HG03457 (cell line): ENCODE data around the gene SZT2.
"Not testable (repeated sequence)": the region's sequence is repeated elsewhere in the genome, so short reads cannot be mapped to it uniquely, and the experiment has no call there.

Experiments
- ATAC-seq: cut with Tn5 transposase; IDR thresholded peaks from one replicate; pipeline ENCODE4 v1.9.1; 2021; ENCODE audit warnings: moderate number of reproducible peaks; ENCODE audit not compliant: unreplicated experiment

Gene SZT2

DNA sequence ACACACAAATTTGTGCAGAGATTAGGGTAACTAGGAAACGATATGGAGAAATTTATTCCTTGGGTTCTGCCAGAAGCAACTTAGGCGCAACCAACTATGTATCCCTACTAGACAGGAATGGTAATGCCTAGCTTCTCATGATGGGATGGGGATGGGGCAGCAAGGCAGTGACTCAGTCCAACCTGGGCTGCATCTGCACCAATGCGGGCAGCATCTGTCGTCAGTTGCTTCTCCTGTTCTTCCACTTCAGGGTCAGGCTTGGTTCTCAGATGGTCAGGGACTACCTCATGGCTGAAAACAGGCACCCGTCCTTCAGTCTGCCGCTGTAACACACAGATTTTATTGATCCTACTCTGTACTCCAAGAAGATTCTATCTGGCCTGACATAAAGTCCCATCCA, 3.0 kb upstream of the SZT2 start:
- no peak for ATAC-seq

DNA sequence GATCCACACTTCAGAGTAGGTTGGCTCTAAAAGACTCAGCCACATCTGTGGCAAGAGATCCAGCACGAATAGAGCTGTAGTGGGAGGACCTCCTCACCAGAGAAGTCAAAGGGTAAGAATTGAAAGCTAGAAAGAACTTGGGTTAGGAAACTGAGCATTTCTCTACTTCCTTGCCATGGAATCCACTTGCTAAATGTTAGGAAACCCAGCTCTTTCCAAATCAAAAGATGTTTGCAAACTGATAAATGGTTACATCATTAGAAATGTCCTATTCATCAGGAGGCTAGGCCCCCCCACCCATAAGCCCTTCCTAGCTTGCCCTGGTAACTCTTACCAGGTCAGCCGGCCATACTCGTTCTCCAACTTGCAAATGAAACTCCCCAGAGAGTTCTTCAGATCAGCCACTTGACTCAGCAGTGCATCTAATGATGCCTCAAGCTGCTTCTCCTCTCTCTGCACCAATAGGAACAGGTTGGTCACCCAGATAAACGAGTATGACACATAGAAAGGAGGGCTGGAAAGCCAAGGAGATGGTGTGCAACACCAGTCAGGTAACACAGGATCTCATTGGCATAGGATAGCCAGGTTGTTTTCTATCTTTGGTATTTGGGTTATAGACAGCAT, 1.6 kb upstream of the SZT2 start:
- ATAC-seq = no peak

DNA sequence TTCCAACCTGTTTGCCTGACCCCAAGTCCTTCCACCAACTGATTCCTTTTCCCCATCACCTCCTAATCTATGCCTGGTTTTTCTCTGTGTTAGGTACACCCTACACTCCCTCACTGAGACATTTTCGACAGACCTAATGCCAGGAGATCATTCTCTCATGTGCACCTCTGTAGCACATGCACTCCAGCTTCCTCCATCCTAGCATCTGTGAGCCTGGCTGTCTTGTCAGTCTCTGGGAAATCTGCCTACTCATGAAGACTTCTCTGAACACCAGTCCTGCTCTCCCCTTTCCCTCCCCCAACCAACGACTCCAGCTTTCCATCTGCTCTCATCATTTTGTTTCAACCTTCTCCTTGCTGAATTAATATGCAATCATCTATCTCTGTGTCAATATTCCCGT, 1.1 kb upstream of the SZT2 start:
- ATAC-seq = no peak

DNA sequence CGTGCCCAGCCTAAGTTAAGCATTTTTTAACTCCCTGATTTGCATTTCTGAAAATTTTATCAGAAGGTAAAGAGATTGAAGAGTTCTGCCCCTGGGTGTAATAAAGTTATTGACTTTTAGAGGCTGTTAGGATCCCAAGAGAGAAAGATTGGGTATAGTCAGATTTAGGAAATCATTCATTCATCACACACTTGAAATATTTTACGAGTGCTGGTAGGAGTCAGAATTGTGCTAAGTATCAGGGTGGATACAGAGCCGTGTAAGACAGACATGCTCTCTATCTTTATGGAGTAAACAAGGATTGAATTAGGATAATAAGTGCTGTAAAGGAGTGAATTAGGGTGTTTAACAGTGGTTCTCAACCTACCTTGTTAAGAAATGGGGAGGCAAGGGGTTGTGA, 3.0 kb downstream of the SZT2 start:
- no peak for ATAC-seq

DNA sequence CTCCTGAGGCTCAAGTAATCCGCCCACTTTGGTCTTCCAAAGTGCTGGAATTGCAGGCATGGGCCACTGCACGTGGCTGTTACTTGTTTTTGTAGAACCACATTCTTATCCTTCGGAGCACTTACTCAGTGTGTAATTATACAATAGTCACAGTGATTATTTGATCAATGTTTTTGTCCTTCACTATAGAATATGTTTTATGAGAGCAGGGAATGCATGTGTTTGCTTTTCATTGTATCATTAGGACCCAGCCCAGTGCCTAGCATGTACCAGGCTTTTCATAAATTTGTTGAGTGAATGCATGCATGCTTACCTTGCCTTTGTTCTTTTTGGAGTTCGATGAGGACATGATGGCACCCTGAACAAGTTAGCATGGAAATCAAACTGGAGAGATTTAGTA, 5.8 kb downstream of the SZT2 start:
- ATAC-seq = no peak

DNA sequence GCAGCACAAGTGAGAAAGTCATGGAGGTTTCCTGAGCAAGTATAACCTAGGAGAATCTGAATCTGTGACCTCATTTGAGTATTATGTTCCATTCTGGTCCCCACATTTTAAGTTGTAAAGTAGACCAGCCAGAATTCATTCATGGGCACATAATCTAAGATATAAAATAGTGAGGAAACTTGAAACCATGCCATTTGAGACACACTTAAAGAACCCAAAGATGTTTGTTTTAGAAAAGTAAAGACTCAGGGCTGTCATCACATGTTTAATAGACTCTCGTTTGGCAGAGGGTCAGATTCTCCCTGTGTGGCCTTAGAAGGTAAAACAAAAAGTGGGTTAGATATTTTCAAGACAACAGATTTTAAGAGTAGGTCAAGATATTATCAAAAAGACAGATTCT, 6.4 kb downstream of the SZT2 start:
- no peak for ATAC-seq

DNA sequence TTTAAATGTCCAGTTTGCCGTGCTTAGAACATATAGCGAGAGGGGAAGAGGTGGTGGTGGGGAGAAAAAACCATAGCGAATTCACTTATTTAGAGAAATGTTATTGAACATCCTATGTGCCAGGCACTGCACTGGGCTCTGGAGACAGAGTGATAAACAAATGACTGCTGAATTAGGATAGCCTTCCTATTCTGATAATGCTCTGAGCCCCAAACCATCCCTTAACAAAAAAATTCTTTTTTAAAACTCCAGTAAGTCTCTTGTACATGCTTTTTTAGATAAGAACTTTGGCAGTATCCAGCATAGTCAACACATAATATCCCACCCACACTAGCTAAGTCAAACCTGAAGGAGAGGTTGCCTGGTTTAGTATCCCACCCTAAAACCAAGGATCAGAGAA, 8.5 kb downstream of the SZT2 start:
- ATAC-seq = no peak

DNA sequence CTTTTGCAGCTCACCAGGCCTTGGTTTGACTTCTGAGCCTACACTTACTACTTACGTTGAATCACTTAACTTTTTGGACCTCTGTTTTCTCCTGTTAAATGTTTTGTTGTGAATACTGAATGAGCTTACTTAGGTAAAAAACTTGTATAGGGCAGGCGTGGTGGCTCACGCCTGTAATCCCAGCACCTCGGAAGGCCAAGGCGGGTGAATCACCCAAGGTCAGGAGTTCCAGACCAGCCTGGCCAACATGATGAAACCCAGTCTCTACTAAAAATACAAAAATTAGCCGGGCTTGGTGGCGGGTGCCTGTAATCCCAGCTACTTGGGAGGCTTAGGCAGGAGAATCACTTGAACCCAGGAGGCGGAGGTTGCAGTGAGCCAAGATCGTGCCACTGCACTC, 10.7 kb downstream of the SZT2 start:
- not testable (repeated sequence) for ATAC-seq

DNA sequence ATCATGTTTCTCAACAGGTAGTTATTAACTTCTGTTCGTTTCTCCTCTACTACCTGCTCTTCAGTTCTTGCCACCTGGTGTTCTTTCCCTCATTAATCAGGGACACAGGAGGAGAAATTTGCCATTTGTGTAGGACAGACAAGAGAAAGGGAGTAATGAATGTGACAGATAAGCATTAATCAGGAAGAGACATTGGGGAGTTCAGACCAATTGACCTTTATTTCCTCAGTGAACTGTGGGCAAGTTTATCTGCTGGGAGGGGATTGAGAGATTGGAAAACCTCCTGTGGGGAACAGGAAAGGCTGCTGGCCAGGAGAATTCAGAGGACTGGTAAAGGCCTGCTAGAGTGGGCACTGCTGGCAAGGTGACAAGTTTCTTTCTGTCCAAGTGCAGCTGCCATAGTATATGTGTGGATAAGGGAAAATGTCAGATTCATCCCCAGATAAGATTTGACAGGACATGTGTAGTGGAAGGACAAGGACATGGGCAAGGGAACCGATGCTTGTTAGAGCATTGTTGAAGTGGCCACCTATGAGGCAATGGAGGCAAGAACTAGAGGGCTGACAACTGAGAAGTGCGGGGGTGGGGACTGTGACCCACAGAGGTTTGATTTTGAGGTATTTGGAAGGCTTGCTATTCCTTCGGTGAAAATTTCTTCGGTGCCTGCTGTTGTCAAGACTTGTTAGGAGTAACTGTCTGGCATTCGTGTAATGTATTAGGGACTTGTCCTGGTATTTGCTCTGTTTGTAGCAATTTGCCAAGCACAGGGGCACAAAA, 12.6 kb downstream of the SZT2 start:
- no peak for ATAC-seq

DNA sequence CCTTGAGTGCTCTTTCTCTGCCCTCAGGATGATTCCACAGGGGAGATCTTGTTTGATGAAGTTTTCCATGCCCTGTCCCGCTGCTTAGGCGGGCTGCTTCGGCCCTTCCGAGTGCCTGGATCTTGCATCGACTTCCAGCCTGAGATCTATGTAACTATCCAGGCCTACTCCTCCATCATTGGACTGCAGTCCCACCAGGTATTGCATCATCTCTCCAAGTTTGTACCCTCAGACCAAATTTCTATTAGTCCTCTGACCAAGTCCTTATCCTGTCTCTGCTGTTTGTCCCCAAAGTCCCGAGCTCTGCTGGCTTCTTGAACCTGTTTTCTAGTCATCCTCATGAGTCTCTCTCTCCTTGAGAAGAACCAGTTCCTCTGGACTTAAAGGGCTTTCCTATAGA, 14.7 kb downstream of the SZT2 start:
- no peak for ATAC-seq

DNA sequence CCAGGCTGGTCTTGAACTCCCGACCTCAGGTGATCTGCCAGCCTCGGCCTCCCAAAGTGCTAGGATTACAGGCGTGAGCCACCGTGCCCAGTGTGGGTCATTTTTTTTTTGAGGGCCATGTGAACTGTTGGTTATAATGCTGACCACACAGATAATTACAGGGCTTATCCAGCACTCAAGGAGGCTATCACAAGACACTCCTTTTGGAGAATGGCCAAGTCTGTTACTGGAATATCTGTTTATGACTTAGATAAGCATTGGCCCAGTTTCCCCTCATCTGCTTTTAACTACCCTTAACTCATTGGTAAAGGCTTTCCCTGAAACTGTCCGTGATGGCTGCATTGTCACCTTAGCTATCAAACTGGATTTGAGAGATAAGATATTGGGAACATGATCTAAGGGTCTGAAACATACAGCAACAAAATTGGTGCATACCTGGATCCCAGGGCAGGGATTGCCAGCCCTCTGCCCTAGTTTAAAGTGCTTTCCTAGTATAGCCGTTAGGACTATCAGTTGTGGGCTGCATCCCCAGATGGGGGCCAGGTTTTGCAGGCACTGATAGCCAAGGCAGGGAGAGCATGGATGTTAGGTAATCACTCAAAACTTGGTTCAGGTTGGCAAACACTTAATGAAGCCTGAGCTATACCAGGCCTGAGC, 15.6 kb downstream of the SZT2 start:
- ATAC-seq = no peak

DNA sequence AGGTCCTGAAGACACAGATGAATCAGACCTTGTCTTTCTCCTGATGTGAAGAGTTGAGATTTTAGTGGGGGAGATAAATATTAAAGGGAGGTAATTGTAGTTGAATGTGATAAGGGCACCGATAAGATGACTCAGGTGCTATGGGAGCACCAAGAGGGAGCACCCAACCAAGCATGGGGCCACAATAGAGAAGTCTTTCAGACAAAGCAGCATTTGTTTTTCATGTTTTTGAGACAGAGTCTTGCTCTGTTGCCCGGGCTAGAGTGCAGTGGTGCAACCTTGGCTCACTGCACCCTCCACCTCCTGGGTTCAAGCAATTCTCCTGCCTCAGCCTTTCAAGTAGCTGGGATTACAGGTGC, 16.2 kb downstream of the SZT2 start:
- no peak for ATAC-seq

DNA sequence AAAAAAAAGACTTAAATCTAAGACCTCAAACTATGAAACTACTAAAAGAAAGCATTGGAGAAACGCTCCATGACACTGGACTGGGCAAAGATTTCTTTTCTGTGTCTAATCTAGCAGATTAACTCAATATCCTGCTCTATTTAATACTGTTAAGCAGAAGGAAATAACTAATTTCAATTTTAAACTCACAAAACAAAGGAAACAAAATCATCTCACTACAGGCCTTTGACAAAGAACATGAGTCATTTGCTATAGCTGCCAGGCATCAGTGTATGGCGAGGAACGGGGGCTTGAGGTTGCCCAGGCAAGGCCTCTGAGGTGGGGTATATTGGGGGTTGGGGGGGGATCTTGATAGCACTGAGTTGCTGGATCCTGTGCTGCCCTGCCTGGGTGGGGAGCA, 20.9 kb downstream of the SZT2 start:
- no peak for ATAC-seq

DNA sequence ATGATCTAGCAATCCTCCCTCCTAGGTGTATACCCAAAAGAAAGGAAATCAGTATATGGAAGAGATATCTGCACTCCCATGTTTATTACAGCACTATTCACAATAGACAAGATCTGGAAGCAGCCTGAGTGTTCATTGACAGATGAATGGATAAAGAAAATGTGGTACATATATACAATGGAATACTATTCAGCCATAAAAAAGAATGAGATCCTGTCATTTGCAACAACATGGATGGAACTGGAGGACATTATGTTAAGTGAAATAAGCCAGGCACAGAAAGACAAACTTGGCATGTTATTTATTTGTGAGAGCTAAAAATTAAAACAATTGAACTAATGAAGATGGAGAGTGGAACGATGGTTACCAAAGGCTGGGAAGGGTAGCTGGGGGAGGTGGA, 23.7 kb downstream of the SZT2 start:
- ATAC-seq = not testable (repeated sequence)

DNA sequence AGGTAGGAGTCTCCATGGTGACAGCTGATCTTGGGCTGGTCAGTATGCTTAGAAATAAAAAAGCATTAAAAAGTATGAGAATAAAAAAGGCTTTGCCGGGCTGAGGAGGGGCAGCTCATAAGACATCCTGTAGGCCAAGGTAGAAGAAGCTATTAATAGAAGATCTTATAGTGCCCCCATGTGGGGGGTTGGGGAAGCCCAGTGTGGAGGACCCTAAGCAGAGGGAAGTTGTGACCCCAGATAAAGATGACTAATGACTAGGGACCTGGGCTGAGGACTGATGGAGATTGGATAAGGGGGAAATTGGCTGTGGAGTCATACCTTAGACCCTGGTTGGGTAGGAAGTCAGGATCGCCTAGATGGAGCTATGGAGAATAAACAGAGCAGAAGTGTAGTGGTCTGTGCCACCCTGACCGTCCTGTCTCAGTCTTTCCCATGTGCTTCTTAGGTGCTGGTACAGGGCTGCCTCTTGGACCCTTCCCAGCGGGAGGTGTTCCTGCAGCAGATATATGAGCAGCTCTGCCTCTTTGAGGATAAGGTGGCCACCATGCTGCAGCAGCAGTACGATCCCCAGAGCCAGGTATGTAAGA, 25.0 kb downstream of the SZT2 start:
- ATAC-seq = no peak

DNA sequence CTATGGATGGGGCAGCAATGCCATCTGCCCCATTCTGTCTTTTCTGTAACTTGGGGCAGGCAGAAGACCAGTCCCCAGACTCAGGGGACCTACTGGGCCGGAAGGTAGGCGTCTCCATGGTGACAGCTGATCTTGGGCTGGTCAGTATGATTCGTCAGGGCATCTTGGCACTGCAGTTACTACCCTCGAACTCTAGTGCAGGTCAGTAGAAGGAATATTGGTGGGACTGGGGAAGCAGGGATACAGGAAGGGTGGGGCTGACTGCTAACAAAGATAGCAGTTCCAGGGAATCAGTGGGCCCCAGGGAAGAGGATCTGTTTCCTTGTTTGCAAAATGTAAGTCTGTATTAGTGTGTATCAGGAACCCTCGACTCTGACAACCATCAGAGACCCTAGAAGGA, 26.2 kb downstream of the SZT2 start:
- no peak for ATAC-seq

DNA sequence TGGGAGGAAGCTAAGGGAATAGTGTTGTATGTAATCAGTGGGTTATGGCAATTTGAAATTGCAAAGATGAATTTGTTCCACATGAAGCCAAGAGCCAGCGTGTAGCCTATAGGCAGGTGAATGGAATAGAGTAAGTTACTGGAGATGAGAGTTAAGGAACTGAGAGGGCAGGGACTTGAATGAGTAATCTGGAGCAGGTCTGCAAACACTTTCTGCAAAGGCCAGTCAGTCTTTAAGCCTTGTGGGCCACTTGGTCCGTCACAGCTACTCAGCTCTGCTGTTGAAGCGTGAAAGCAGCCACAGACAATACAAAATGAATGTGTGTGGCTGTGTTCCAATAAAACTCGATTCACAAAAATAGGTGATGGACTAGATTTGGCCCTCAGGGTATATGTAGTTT, 29.2 kb downstream of the SZT2 start:
- ATAC-seq = no peak

DNA sequence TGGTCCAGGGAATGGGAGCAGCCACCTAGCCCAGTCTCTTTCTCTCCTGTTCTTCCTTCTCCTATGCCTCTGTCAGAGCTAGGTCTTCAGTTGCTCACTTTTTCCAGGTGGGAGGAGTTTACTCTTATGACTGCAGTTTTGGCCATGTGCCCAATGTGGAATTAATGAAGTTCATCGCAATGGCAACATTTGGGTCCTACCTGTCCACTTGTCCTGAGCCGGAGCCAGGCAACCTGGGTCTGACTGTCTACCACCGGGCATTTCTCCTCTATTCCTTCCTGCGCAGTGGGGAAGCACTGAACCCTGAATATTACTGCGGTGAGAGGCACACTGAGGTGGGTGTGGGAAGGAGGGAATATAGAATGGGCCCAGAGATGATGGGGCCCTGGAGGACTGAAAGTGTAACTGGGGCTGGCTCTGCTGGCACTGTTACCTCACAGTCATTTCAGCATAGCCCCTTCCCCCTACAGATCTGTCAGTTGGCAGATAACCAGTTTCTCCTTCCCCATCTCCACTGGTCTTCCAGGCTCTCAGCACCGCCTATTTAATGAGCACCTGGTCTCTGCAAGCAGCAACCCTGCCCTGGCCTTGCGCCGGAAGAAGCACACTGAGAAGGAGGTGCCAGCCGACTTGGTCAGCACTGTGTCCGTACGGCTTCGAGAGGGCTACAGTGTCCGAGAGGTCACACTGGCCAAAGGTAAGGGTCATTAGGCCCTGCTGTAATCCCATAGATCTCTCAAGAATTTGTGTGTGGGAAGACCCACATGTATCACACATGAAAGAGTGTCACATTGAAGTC, 30.1 kb downstream of the SZT2 start:
- no peak for ATAC-seq

DNA sequence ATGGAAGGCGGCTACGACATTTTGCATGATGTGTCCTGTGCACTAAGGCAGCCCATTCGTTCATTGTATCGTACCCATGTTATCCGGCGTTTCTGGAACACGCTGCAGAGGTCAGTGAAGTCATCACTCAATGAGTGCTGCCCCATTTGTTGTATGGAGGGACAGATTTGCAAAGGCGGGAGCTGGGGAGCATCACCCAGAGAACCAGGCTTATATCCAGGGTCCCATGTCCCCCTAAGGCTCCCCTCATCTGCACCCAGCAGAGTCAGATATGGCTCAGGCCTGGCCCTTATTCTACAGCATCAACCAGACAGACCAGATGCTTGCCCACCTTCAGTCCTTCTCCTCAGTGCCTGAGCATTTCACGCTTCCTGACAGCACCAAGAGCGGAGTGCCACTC, 31.2 kb downstream of the SZT2 start:
- ATAC-seq = no peak

DNA sequence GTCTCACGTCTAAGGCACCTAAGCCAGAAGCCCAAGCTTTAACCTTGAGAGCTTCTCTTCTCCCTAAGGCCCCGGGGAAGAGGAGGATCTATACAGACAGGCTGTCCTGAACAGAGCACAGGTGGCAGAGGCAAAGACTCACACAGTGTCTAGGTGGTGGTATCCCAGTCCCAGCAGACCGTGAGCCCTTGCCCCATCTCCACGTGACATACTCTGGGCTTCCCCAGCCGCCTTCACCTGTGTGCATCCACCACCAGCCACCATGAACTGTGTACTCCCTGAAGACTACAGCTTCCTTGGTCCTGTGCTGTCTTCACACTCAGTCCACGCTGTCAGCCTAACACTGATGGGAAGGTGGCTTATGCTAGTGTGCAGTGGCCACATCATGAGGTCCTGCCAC, 31.7 kb downstream of the SZT2 start:
- ATAC-seq = no peak
